Stimulated activated CD8-positive, alpha-beta memory T cell treated with anti-CD3 and anti-CD28 coated beads, Interleukin-7, amount 100 ng/mL, for 1 hour (primary cell): ENCODE data around the gene NOP14.

Experiments
- DNase-seq, 2 donors: peaks; one replicate each; pipeline ENCODE4 v3.0.0-alpha.2; 2020; ENCODE audit warnings: low read depth in 2 of 2

Gene NOP14

GRCh38 chr4:2914256-2915126, 48.7 kb downstream of the NOP14 start:
- DNase-seq, result no peak

- DNase-seq, result no peak
Observed at GRCh38 chr4:2913168-2913567, 50.0 kb downstream of the NOP14 start.

- no peak for DNase-seq
Observed at GRCh38 chr4:2911868-2912267, 51.3 kb downstream of the NOP14 start.

GRCh38 chr4:2910409-2910808, 52.8 kb downstream of the NOP14 start:
- DNase-seq, result no peak

GRCh38 chr4:2909583-2909982, 53.6 kb downstream of the NOP14 start:
- no peak for DNase-seq

- no peak for DNase-seq
Observed at GRCh38 chr4:2908686-2909085, 54.5 kb downstream of the NOP14 start.

GRCh38 chr4:2907706-2908293, 55.4 kb downstream of the NOP14 start:
- no peak for DNase-seq

GRCh38 chr4:2907226-2907625, 56.0 kb downstream of the NOP14 start:
- no peak for DNase-seq

GRCh38 chr4:2906218-2906617, 57.0 kb downstream of the NOP14 start:
- DNase-seq, result no peak

- DNase-seq, result no peak
Observed at GRCh38 chr4:2905544-2905943, 57.7 kb downstream of the NOP14 start.

GRCh38 chr4:2902126-2902525, 61.1 kb downstream of the NOP14 start:
- DNase-seq, result no peak

GRCh38 chr4:2901186-2901585, 62.0 kb downstream of the NOP14 start:
- DNase-seq, result no peak

- DNase-seq, result no peak
Observed at GRCh38 chr4:2900741-2901140, 62.5 kb downstream of the NOP14 start.

GRCh38 chr4:2898001-2898400, 65.2 kb downstream of the NOP14 start:
- DNase-seq, result no peak

- no peak for DNase-seq
Observed at GRCh38 chr4:2893772-2894171, 69.4 kb downstream of the NOP14 start.

- DNase-seq, result no peak
Observed at GRCh38 chr4:2891294-2891693, 71.9 kb downstream of the NOP14 start.

GRCh38 chr4:2888886-2889285, 74.3 kb downstream of the NOP14 start:
- no peak for DNase-seq
